BLaER1 treated with 17β-estradiol and CSF1 and Interleukin-3, amounts not matched to agents 10 nM and 100 nM (cell line): ENCODE measurements around the gene GNAZ.

Experiments
- H3K27ac ChIP-seq, 11 experiments: shearing (Covaris generic); formaldehyde crosslinking; 2 replicates each; pipeline ENCODE4 v1.8.1; 2022
- H3K27me3 ChIP-seq, 11 experiments: shearing (Covaris generic); formaldehyde crosslinking; 2 replicates each; pipeline ENCODE4 v1.8.1; 2022
- H3K36me3 ChIP-seq, 11 experiments: shearing (Covaris generic); formaldehyde crosslinking; 2 replicates each; pipeline ENCODE4 v1.8.1; 2022
- H3K4me1 ChIP-seq, 10 experiments: shearing (Covaris generic); formaldehyde crosslinking; 2 replicates each; pipeline ENCODE4 v1.8.1; 2022
- H3K4me2 ChIP-seq, 11 experiments: shearing (Covaris generic); formaldehyde crosslinking; 2 replicates each; pipeline ENCODE4 v1.8.1; 2022
- H3K4me3 ChIP-seq, 10 experiments: shearing (Covaris generic); formaldehyde crosslinking; 2 replicates each; pipeline ENCODE4 v1.8.1; 2022
- H3K9ac ChIP-seq, 11 experiments: shearing (Covaris generic); formaldehyde crosslinking; 2 replicates each; pipeline ENCODE4 v1.8.1; 2022
- H3K9me3 ChIP-seq, 11 experiments: shearing (Covaris generic); formaldehyde crosslinking; replicated peaks in 1 of 11; 2 replicates each; pipeline ENCODE4 v1.8.1; 2022
- H4K20me1 ChIP-seq, 11 experiments: shearing (Covaris generic); formaldehyde crosslinking; 2 replicates each; pipeline ENCODE4 v1.8.1; 2022
- Cebpa-rat ChIP-seq, 11 experiments: shearing (Covaris generic); IDR thresholded peaks; 2 replicates each; pipeline ENCODE4 v1.8.1; 2022

Gene GNAZ

GRCh38 chr22:23121424-23121823 is 51.1 kb downstream of the GNAZ start:
- Histone ChIP-seq H3K9me3 (no peaks in the 10 kb centered on the region), H3K4me3 (no peak overlapping the region), H3K36me3 (peaks cover 0 to 12% (median 0%) of the 10 kb centered on the region in 11 experiments; a peak in 5 of 22 replicates), H4K20me1 (no peaks in the 10 kb centered on the region), H3K27ac (no peak overlapping the region), H3K9ac (no peak overlapping the region), H3K4me2 (peak overlapping the region in 6 of 11 experiments; percentile 1 to 57 (median 52); a peak in 7 of 22 replicates), H3K27me3 (no peaks in the 10 kb centered on the region), H3K4me1 (peaks cover 11 to 64% (median 61%) of the 10 kb centered on the region in 10 experiments; a peak in 18 of 20 replicates)
- TF ChIP-seq Cebpa-rat (IDR thresholded peaks at IDR 0.05): no peak

GRCh38 chr22:23122216-23122957 is 52.1 kb downstream of the GNAZ start:
- H4K20me1 ChIP-seq: no peaks in the 10 kb centered on the region
- H3K9me3 ChIP-seq: no peaks in the 10 kb centered on the region
- peaks cover 11 to 55% (median 51%) of the 10 kb centered on the region in 10 experiments; a peak in 18 of 20 replicates for H3K4me1 ChIP-seq
- H3K36me3 ChIP-seq: peaks cover 0 to 12% (median 0%) of the 10 kb centered on the region in 11 experiments; a peak in 5 of 22 replicates
- peak overlapping the region in 3 of 11 experiments; percentile 13 to 33 (median 14); a peak in 2 of 22 replicates for H3K9ac ChIP-seq
- H3K4me2 ChIP-seq: peak overlapping the region in 8 of 11 experiments; percentile 12 to 57 (median 50); a peak in 13 of 22 replicates
- no peak overlapping the region for H3K27ac ChIP-seq
- H3K4me3 ChIP-seq: no peak overlapping the region
- TF ChIP-seq Cebpa-rat (IDR thresholded peaks at IDR 0.05): no peak
- H3K27me3 ChIP-seq: no peaks in the 10 kb centered on the region

- Histone ChIP-seq H3K9me3 (no peaks in the 10 kb centered on the region), H3K9ac (peak overlapping the region in 1 of 11 experiments; percentile 14; a peak in 1 of 22 replicates), H3K4me3 (no peak overlapping the region), H3K4me1 (peaks cover 8 to 52% (median 44%) of the 10 kb centered on the region in 10 experiments; a peak in 18 of 20 replicates), H3K4me2 (peak overlapping the region in 6 of 11 experiments; percentile 34 to 57 (median 52); a peak in 6 of 22 replicates), H3K36me3 (peaks cover 0 to 12% (median 0%) of the 10 kb centered on the region in 11 experiments; a peak in 5 of 22 replicates), H3K27me3 (no peaks in the 10 kb centered on the region), H3K27ac (no peak overlapping the region), H4K20me1 (no peaks in the 10 kb centered on the region)
- no peak for TF ChIP-seq Cebpa-rat (IDR thresholded peaks at IDR 0.05)
These were observed 52.9 kb downstream of the GNAZ start for GRCh38 chr22:23122992-23123803.

GRCh38 chr22:23123804-23124254 is 53.5 kb downstream of the GNAZ start:
- Histone ChIP-seq H3K9me3 (no peaks in the 10 kb centered on the region), H3K9ac (no peak overlapping the region), H3K4me1 (peaks cover 6 to 47% (median 38%) of the 10 kb centered on the region in 10 experiments; a peak in 18 of 20 replicates), H3K4me3 (no peak overlapping the region), H4K20me1 (no peaks in the 10 kb centered on the region), H3K27ac (no peak overlapping the region), H3K27me3 (no peaks in the 10 kb centered on the region), H3K4me2 (no peak overlapping the region), H3K36me3 (peaks cover 0 to 12% (median 0%) of the 10 kb centered on the region in 11 experiments; a peak in 5 of 22 replicates)
- TF ChIP-seq Cebpa-rat (IDR thresholded peaks at IDR 0.05): no peak

GRCh38 chr22:23124611-23125511 is 54.5 kb downstream of the GNAZ start:
- Histone ChIP-seq H3K4me1 (peaks cover under 1 to 36% (median 27%) of the 10 kb centered on the region in 10 experiments; a peak in 18 of 20 replicates), H3K4me3 (no peak overlapping the region), H3K9ac (peak overlapping the region in 1 of 11 experiments; percentile 5; a peak in 1 of 22 replicates), H3K36me3 (peaks cover 0 to 12% (median 0%) of the 10 kb centered on the region in 11 experiments; a peak in 5 of 22 replicates), H3K4me2 (no peak overlapping the region), H3K27me3 (no peaks in the 10 kb centered on the region), H4K20me1 (no peaks in the 10 kb centered on the region), H3K9me3 (no peaks in the 10 kb centered on the region), H3K27ac (no peak overlapping the region)
- no peak for TF ChIP-seq Cebpa-rat (IDR thresholded peaks at IDR 0.05)

GRCh38 chr22:23125512-23126103 is 55.3 kb downstream of the GNAZ start:
- Histone ChIP-seq H4K20me1 (no peaks in the 10 kb centered on the region), H3K4me1 (peaks cover 0 to 29% (median 20%) of the 10 kb centered on the region in 10 experiments; a peak in 15 of 20 replicates), H3K36me3 (peaks cover 0 to 12% (median 0%) of the 10 kb centered on the region in 11 experiments; a peak in 5 of 22 replicates), H3K27me3 (no peaks in the 10 kb centered on the region), H3K9me3 (no peaks in the 10 kb centered on the region), H3K27ac (no peak overlapping the region), H3K9ac (peak overlapping the region in 1 of 11 experiments; percentile 5; a peak in 1 of 22 replicates), H3K4me3 (no peak overlapping the region), H3K4me2 (no peak overlapping the region)
- no peak for TF ChIP-seq Cebpa-rat (IDR thresholded peaks at IDR 0.05)

- TF ChIP-seq Cebpa-rat (IDR thresholded peaks at IDR 0.05): no peak
These were observed 56.1 kb downstream of the GNAZ start for GRCh38 chr22:23126165-23127054.

More at GRCh38 chr22:23126165-23127054, 56.1 kb downstream of the GNAZ start:
- H3K27me3 ChIP-seq: no peaks in the 10 kb centered on the region
- H4K20me1 ChIP-seq: no peaks in the 10 kb centered on the region
- H3K36me3 ChIP-seq: peaks cover 0 to 12% (median 0%) of the 10 kb centered on the region in 11 experiments; a peak in 5 of 22 replicates
- H3K4me2 ChIP-seq: no peak overlapping the region
- H3K27ac ChIP-seq: no peak overlapping the region
- H3K9ac ChIP-seq: no peak overlapping the region
- peaks cover 0 to 31% (median 17%) of the 10 kb centered on the region in 10 experiments; a peak in 15 of 20 replicates for H3K4me1 ChIP-seq
- H3K9me3 ChIP-seq: no peaks in the 10 kb centered on the region
- H3K4me3 ChIP-seq: no peak overlapping the region
